GM12865 (cell line): ENCODE results near the gene TEX11.

Experiments
- DNase-seq: peaks from one replicate; pipeline ENCODE4 v3.0.0; 2010; ENCODE audit warnings: low read depth
- H3K4me3 ChIP-seq: 2 replicates; pipeline ENCODE4 v1.5.1; 2011; ENCODE audit warnings: mild to moderate bottlenecking, low read depth, low read length, control low read depth
- CTCF ChIP-seq: IDR thresholded peaks from 2 replicates; pipeline ENCODE4 v1.5.1; 2011; ENCODE audit warnings: low read length, control low read depth, low read depth, inconsistent platforms; ENCODE audit not compliant: insufficient read depth; ENCODE audit errors: missing control alignments

TEX11 gene

GRCh38 chrX:70479247-70479921 is 429.1 kb downstream of the TEX11 start:
- TF ChIP-seq CTCF, result no peak
- DNase-seq, result no peak
- no peak overlapping the region for H3K4me3 ChIP-seq
